HL-60 (cell line): ENCODE results near the gene ISG20L2.

ENCODE experiments used
- POLR2AphosphoS5 ChIP-seq: IDR thresholded peaks from 2 replicates; pipeline ENCODE4 v1.6.1; 2012; ENCODE audit warnings: low read depth
- TF ChIP-seq, protein P1 (sequence below): IDR thresholded peaks from one replicate; pipeline ENCODE4 v1.5.1; 2011; ENCODE audit warnings: low read length, control low read depth, inconsistent platforms; ENCODE audit not compliant: insufficient read depth
- TF ChIP-seq, protein P2 (sequence below): IDR thresholded peaks from 2 replicates; pipeline ENCODE4 v1.6.1; 2012; ENCODE audit warnings: low read depth; ENCODE audit not compliant: insufficient replicate concordance

DNA sequence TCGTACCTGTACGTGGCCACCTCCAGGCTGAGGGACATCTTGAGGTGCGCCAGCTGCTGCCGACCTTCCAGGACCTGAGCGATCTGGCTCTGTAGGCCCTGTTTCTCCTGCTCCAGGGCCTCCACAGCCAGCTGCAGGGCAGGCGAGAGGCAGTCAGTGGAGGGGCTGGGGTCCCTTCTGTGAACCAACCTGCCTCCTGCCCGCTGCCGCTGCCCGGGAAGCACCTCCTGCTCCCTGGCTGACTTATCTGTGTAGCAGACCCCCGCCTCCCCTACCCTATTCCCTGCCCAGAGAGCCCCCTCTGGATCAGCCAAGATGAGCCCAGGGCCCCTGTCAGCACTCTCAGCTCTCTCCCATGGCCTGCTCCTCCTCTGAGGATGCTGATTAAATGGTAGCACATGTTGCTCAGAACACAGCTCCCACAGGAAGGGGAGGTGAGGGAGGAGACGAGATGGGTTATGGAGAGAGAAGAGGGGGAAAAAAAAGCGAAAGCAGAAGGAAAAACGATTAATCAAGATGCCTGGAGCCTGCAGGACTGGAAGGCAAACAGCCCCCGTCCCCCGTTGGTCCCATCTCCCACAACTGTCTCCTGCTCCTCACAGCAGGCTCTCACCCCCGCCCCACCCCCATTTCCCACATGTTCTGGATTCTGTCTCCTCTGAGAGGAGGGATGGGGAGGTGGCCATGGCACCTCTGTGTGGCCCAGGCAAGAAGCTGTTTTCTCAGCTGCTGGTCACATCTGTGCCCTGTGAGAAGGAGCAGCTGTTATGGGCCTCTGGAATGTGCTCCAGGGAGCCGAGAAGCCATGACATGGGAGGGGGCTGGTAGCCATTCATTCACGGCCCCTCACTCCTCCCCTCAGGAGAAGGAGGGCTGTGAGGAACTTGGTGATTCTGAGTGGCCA lies 53.1 kb downstream of the ISG20L2 start:
- TF ChIP-seq POLR2AphosphoS5, result no peak
- TF ChIP-seq, protein P1, sequence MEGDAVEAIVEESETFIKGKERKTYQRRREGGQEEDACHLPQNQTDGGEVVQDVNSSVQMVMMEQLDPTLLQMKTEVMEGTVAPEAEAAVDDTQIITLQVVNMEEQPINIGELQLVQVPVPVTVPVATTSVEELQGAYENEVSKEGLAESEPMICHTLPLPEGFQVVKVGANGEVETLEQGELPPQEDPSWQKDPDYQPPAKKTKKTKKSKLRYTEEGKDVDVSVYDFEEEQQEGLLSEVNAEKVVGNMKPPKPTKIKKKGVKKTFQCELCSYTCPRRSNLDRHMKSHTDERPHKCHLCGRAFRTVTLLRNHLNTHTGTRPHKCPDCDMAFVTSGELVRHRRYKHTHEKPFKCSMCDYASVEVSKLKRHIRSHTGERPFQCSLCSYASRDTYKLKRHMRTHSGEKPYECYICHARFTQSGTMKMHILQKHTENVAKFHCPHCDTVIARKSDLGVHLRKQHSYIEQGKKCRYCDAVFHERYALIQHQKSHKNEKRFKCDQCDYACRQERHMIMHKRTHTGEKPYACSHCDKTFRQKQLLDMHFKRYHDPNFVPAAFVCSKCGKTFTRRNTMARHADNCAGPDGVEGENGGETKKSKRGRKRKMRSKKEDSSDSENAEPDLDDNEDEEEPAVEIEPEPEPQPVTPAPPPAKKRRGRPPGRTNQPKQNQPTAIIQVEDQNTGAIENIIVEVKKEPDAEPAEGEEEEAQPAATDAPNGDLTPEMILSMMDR, result no peak
- TF ChIP-seq, protein P2, sequence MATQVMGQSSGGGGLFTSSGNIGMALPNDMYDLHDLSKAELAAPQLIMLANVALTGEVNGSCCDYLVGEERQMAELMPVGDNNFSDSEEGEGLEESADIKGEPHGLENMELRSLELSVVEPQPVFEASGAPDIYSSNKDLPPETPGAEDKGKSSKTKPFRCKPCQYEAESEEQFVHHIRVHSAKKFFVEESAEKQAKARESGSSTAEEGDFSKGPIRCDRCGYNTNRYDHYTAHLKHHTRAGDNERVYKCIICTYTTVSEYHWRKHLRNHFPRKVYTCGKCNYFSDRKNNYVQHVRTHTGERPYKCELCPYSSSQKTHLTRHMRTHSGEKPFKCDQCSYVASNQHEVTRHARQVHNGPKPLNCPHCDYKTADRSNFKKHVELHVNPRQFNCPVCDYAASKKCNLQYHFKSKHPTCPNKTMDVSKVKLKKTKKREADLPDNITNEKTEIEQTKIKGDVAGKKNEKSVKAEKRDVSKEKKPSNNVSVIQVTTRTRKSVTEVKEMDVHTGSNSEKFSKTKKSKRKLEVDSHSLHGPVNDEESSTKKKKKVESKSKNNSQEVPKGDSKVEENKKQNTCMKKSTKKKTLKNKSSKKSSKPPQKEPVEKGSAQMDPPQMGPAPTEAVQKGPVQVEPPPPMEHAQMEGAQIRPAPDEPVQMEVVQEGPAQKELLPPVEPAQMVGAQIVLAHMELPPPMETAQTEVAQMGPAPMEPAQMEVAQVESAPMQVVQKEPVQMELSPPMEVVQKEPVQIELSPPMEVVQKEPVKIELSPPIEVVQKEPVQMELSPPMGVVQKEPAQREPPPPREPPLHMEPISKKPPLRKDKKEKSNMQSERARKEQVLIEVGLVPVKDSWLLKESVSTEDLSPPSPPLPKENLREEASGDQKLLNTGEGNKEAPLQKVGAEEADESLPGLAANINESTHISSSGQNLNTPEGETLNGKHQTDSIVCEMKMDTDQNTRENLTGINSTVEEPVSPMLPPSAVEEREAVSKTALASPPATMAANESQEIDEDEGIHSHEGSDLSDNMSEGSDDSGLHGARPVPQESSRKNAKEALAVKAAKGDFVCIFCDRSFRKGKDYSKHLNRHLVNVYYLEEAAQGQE, result no peak
